OCI-LY7 (cell line): ENCODE data around the gene TASOR.

Source experiments
- EZH2phosphoT487 ChIP-seq: fragments of 200-600 bp; sonication (generic); IDR thresholded peaks from 2 replicates; pipeline ENCODE4 v1.6.1; 2018; ENCODE audit warnings: low read depth, borderline replicate concordance, mild to moderate bottlenecking, mixed run types, antibody characterized with exemption, low read length, moderate library complexity, mixed read lengths
- TF ChIP-seq, protein P1 (sequence below): fragments of 200-600 bp; sonication (generic); conservative IDR thresholded peaks from 2 replicates; pipeline ENCODE4 v1.5.1; 2014; ENCODE audit warnings: mild to moderate bottlenecking, antibody characterized with exemption, low read length, moderate library complexity, mixed read lengths

DNA sequence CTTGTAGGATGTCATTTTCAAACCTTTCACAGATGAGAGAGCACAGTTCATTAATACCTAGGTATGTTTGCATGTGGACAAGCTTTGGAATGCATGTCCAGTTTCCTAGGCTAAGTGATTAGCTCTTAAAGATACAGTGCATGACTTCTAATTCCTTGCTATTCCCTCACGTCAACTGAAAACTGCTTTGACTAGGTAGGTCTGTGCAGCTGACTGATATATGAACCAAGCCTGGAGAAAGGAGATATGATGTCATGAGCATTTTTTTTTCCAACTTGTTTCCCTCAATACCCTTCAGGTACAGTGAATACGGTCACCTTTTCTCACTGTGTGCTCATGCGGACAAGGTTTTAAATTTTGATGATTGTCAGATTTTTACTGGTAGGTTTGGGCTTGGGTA is 41.6 kb upstream of the TASOR start:
- TF ChIP-seq, protein P1, sequence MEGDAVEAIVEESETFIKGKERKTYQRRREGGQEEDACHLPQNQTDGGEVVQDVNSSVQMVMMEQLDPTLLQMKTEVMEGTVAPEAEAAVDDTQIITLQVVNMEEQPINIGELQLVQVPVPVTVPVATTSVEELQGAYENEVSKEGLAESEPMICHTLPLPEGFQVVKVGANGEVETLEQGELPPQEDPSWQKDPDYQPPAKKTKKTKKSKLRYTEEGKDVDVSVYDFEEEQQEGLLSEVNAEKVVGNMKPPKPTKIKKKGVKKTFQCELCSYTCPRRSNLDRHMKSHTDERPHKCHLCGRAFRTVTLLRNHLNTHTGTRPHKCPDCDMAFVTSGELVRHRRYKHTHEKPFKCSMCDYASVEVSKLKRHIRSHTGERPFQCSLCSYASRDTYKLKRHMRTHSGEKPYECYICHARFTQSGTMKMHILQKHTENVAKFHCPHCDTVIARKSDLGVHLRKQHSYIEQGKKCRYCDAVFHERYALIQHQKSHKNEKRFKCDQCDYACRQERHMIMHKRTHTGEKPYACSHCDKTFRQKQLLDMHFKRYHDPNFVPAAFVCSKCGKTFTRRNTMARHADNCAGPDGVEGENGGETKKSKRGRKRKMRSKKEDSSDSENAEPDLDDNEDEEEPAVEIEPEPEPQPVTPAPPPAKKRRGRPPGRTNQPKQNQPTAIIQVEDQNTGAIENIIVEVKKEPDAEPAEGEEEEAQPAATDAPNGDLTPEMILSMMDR: no peak
- no peak for TF ChIP-seq EZH2phosphoT487
